OCI-LY3 (cell line): ENCODE data around the gene TSPAN11.

Experiments used
- EZH2phosphoT487 ChIP-seq: fragments of 200-600 bp; shearing (Covaris generic); IDR thresholded peaks from 2 replicates; pipeline ENCODE4 v1.6.1; 2018; ENCODE audit warnings: antibody characterized with exemption, mixed run types, low read depth
- TF ChIP-seq, protein P1 (sequence below): fragments of 200-600, 300-600 bp; sonication (generic); IDR thresholded peaks from 2 replicates; pipeline ENCODE4 v1.5.1; 2014; ENCODE audit warnings: antibody characterized with exemption, low read length, low read depth

DNA sequence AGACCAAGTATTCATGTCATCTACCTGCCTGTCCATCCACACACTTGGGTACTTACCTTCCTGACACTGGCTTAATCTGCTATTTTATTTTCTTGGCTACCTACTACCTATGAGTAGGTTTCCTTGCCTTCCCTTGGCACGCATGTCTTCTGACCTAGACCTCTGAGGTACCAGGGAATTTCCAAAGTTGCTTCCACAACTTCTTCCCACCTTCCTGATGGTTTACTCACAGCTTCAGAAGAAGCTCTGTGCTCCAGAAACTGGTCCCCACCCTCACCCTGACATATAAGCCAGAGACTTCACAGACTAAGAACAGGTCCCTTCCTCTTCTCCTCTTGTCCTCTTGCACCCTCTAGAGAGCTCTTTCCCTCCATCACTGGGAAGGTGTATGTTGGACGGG is 111.4 kb downstream of the TSPAN11 start:
- TF ChIP-seq, protein P1, sequence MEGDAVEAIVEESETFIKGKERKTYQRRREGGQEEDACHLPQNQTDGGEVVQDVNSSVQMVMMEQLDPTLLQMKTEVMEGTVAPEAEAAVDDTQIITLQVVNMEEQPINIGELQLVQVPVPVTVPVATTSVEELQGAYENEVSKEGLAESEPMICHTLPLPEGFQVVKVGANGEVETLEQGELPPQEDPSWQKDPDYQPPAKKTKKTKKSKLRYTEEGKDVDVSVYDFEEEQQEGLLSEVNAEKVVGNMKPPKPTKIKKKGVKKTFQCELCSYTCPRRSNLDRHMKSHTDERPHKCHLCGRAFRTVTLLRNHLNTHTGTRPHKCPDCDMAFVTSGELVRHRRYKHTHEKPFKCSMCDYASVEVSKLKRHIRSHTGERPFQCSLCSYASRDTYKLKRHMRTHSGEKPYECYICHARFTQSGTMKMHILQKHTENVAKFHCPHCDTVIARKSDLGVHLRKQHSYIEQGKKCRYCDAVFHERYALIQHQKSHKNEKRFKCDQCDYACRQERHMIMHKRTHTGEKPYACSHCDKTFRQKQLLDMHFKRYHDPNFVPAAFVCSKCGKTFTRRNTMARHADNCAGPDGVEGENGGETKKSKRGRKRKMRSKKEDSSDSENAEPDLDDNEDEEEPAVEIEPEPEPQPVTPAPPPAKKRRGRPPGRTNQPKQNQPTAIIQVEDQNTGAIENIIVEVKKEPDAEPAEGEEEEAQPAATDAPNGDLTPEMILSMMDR = no peak
- no peak for TF ChIP-seq EZH2phosphoT487
